ENCODE measurements around the gene RYR3. TPM values are rescaled to one million over a fixed set of nuclear protein-coding genes. Genes with fewer than 3 reads are reported as not detected.

RYR3 gene
- total and polyA plus RNA-seq, 9 donors, result 11.9 to 48.1 (median 33.2) TPM

GRCh38 chr15:33644304-33644703 lies 333.5 kb downstream of the RYR3 start:
- 87% methylated on average over 7 of the region's 9 CpGs for WGBS (ENCODE audit: insufficient coverage)

GRCh38 chr15:33646744-33647143 lies 336.0 kb downstream of the RYR3 start:
- Histone ChIP-seq H3K9me3 (replicated peaks; ENCODE audit: control insufficient read depth, low read depth, low read length) (no peaks in the 10 kb centered on the region), H3K27me3 (ENCODE audit: control insufficient read depth, insufficient read depth, low read length) (no peaks in the 10 kb centered on the region), H3K4me3 (ENCODE audit: low read length) (no peak overlapping the region), H3K4me1 (ENCODE audit: control insufficient read depth, insufficient read depth, low read length) (no peaks in the 10 kb centered on the region), H3K27ac (ENCODE audit: low read length) (no peak overlapping the region), H3K36me3 (ENCODE audit: control insufficient read depth, insufficient read depth, low read length) (peaks cover 12% of the 10 kb centered on the region)
- no CpG with 5 or more reads among the region's 1 CpG for WGBS (ENCODE audit: insufficient coverage)
- no peak for DNase-seq

More at GRCh38 chr15:33644304-33644703, 333.5 kb downstream of the RYR3 start:
- peaks cover 12% of the 10 kb centered on the region for H3K36me3 ChIP-seq (ENCODE audit: control insufficient read depth, insufficient read depth, low read length)
- DNase-seq, result peak; percentile 3
- no peaks in the 10 kb centered on the region for H3K9me3 ChIP-seq (replicated peaks; ENCODE audit: control insufficient read depth, low read depth, low read length)
- H3K27me3 ChIP-seq (ENCODE audit: control insufficient read depth, insufficient read depth, low read length), result no peaks in the 10 kb centered on the region
- H3K4me3 ChIP-seq (ENCODE audit: low read length), result no peak overlapping the region
- no peaks in the 10 kb centered on the region for H3K4me1 ChIP-seq (ENCODE audit: control insufficient read depth, insufficient read depth, low read length)
- no peak overlapping the region for H3K27ac ChIP-seq (ENCODE audit: low read length)

- no peak overlapping the region for H3K27ac ChIP-seq (ENCODE audit: low read length)
- no peak for DNase-seq
- no peaks in the 10 kb centered on the region for H3K9me3 ChIP-seq (replicated peaks; ENCODE audit: control insufficient read depth, low read depth, low read length)
- H3K36me3 ChIP-seq (ENCODE audit: control insufficient read depth, insufficient read depth, low read length), result peaks cover 10% of the 10 kb centered on the region
- WGBS (ENCODE audit: insufficient coverage), result 72% methylated on average over 3 of the region's 9 CpGs
- no peaks in the 10 kb centered on the region for H3K27me3 ChIP-seq (ENCODE audit: control insufficient read depth, insufficient read depth, low read length)
- no peak overlapping the region for H3K4me3 ChIP-seq (ENCODE audit: low read length)
- H3K4me1 ChIP-seq (ENCODE audit: control insufficient read depth, insufficient read depth, low read length), result no peaks in the 10 kb centered on the region
Measured at GRCh38 chr15:33649217-33649933, 338.6 kb downstream of the RYR3 start.

- Histone ChIP-seq H3K27ac (ENCODE audit: low read length) (no peak overlapping the region), H3K4me1 (ENCODE audit: control insufficient read depth, insufficient read depth, low read length) (peaks cover 5% of the 10 kb centered on the region), H3K27me3 (ENCODE audit: control insufficient read depth, insufficient read depth, low read length) (peaks cover 2% of the 10 kb centered on the region), H3K9me3 (replicated peaks; ENCODE audit: control insufficient read depth, low read depth, low read length) (no peaks in the 10 kb centered on the region), H3K36me3 (ENCODE audit: control insufficient read depth, insufficient read depth, low read length) (peaks cover 4% of the 10 kb centered on the region), H3K4me3 (ENCODE audit: low read length) (no peak overlapping the region)
- WGBS (ENCODE audit: insufficient coverage), result 23% methylated on average over 2 of the region's 3 CpGs
- peak; percentile 34 for DNase-seq
Measured at GRCh38 chr15:33654860-33655259, 344.1 kb downstream of the RYR3 start.

GRCh38 chr15:33655488-33655887 lies 344.7 kb downstream of the RYR3 start:
- H3K27ac ChIP-seq (ENCODE audit: low read length), result no peak overlapping the region
- no peaks in the 10 kb centered on the region for H3K9me3 ChIP-seq (replicated peaks; ENCODE audit: control insufficient read depth, low read depth, low read length)
- H3K27me3 ChIP-seq (ENCODE audit: control insufficient read depth, insufficient read depth, low read length), result peaks cover 2% of the 10 kb centered on the region
- peaks cover 5% of the 10 kb centered on the region for H3K4me1 ChIP-seq (ENCODE audit: control insufficient read depth, insufficient read depth, low read length)
- peaks cover 9% of the 10 kb centered on the region for H3K36me3 ChIP-seq (ENCODE audit: control insufficient read depth, insufficient read depth, low read length)
- WGBS (ENCODE audit: insufficient coverage), result 61% methylated on average over 5 of the region's 5 CpGs
- no peak for DNase-seq
- H3K4me3 ChIP-seq (ENCODE audit: low read length), result no peak overlapping the region

- Histone ChIP-seq H3K36me3 (ENCODE audit: control insufficient read depth, insufficient read depth, low read length) (peaks cover 9% of the 10 kb centered on the region), H3K4me1 (ENCODE audit: control insufficient read depth, insufficient read depth, low read length) (peaks cover 5% of the 10 kb centered on the region), H3K4me3 (ENCODE audit: low read length) (no peak overlapping the region), H3K27me3 (ENCODE audit: control insufficient read depth, insufficient read depth, low read length) (peaks cover 2% of the 10 kb centered on the region), H3K27ac (ENCODE audit: low read length) (no peak overlapping the region), H3K9me3 (replicated peaks; ENCODE audit: control insufficient read depth, low read depth, low read length) (no peaks in the 10 kb centered on the region)
- no peak for DNase-seq
- WGBS (ENCODE audit: insufficient coverage), result 77% methylated on average over 6 of the region's 6 CpGs
Measured at GRCh38 chr15:33656168-33656567, 345.4 kb downstream of the RYR3 start.

- no peaks in the 10 kb centered on the region for H3K9me3 ChIP-seq (replicated peaks; ENCODE audit: control insufficient read depth, low read depth, low read length)
- WGBS (ENCODE audit: insufficient coverage), result 87% methylated on average over 16 of the region's 16 CpGs
- peaks cover 18% of the 10 kb centered on the region for H3K36me3 ChIP-seq (ENCODE audit: control insufficient read depth, insufficient read depth, low read length)
- no peak overlapping the region for H3K27ac ChIP-seq (ENCODE audit: low read length)
- H3K4me3 ChIP-seq (ENCODE audit: low read length), result no peak overlapping the region
- peaks cover 2% of the 10 kb centered on the region for H3K4me1 ChIP-seq (ENCODE audit: control insufficient read depth, insufficient read depth, low read length)
- H3K27me3 ChIP-seq (ENCODE audit: control insufficient read depth, insufficient read depth, low read length), result peaks cover 2% of the 10 kb centered on the region
- no peak for DNase-seq
Measured at GRCh38 chr15:33660151-33660550, 349.4 kb downstream of the RYR3 start.

- Histone ChIP-seq H3K36me3 (ENCODE audit: control insufficient read depth, insufficient read depth, low read length) (peaks cover 14% of the 10 kb centered on the region), H3K4me3 (ENCODE audit: low read length) (no peak overlapping the region), H3K4me1 (ENCODE audit: control insufficient read depth, insufficient read depth, low read length) (no peaks in the 10 kb centered on the region), H3K27ac (ENCODE audit: low read length) (no peak overlapping the region), H3K9me3 (replicated peaks; ENCODE audit: control insufficient read depth, low read depth, low read length) (no peaks in the 10 kb centered on the region), H3K27me3 (ENCODE audit: control insufficient read depth, insufficient read depth, low read length) (no peaks in the 10 kb centered on the region)
- WGBS (ENCODE audit: insufficient coverage), result 92% methylated on average over 13 of the region's 14 CpGs
- DNase-seq, result no peak
Measured at GRCh38 chr15:33662014-33662413, 351.2 kb downstream of the RYR3 start.

GRCh38 chr15:33664947-33665346 lies 354.2 kb downstream of the RYR3 start:
- no peak overlapping the region for H3K4me3 ChIP-seq (ENCODE audit: low read length)
- peaks cover 13% of the 10 kb centered on the region for H3K36me3 ChIP-seq (ENCODE audit: control insufficient read depth, insufficient read depth, low read length)
- no peaks in the 10 kb centered on the region for H3K4me1 ChIP-seq (ENCODE audit: control insufficient read depth, insufficient read depth, low read length)
- no peaks in the 10 kb centered on the region for H3K27me3 ChIP-seq (ENCODE audit: control insufficient read depth, insufficient read depth, low read length)
- DNase-seq, result no peak
- 90% methylated on average over 2 of the region's 2 CpGs for WGBS (ENCODE audit: insufficient coverage)
- H3K9me3 ChIP-seq (replicated peaks; ENCODE audit: control insufficient read depth, low read depth, low read length), result no peaks in the 10 kb centered on the region
- no peak overlapping the region for H3K27ac ChIP-seq (ENCODE audit: low read length)

- Histone ChIP-seq H3K27me3 (ENCODE audit: control insufficient read depth, insufficient read depth, low read length) (no peaks in the 10 kb centered on the region), H3K4me3 (ENCODE audit: low read length) (no peak overlapping the region), H3K4me1 (ENCODE audit: control insufficient read depth, insufficient read depth, low read length) (no peaks in the 10 kb centered on the region), H3K27ac (ENCODE audit: low read length) (no peak overlapping the region), H3K36me3 (ENCODE audit: control insufficient read depth, insufficient read depth, low read length) (no peaks in the 10 kb centered on the region), H3K9me3 (replicated peaks; ENCODE audit: control insufficient read depth, low read depth, low read length) (no peaks in the 10 kb centered on the region)
- DNase-seq, result no peak
- 57% methylated on average over 1 of the region's 3 CpGs for WGBS (ENCODE audit: insufficient coverage)
Measured at GRCh38 chr15:33670567-33670966, 359.8 kb downstream of the RYR3 start.

GRCh38 chr15:33671456-33671855 lies 360.7 kb downstream of the RYR3 start:
- Histone ChIP-seq H3K27ac (ENCODE audit: low read length) (no peak overlapping the region), H3K36me3 (ENCODE audit: control insufficient read depth, insufficient read depth, low read length) (no peaks in the 10 kb centered on the region), H3K9me3 (replicated peaks; ENCODE audit: control insufficient read depth, low read depth, low read length) (no peaks in the 10 kb centered on the region), H3K4me3 (ENCODE audit: low read length) (no peak overlapping the region), H3K4me1 (ENCODE audit: control insufficient read depth, insufficient read depth, low read length) (no peaks in the 10 kb centered on the region), H3K27me3 (ENCODE audit: control insufficient read depth, insufficient read depth, low read length) (no peaks in the 10 kb centered on the region)
- 85% methylated on average over 2 of the region's 5 CpGs for WGBS (ENCODE audit: insufficient coverage)
- no peak for DNase-seq
